GM12878 (cell line): ENCODE measurements around the gene PPP1CA. TPM values are rescaled to one million over a fixed set of nuclear protein-coding genes. Genes with fewer than 3 reads are reported as not detected.

ENCODE experiments used
- BHLHE40 ChIP-seq, 2 experiments: fragments of 450-650 bp in 1 of 2; IDR thresholded peaks; 2 replicates each; pipeline ENCODE4 v1.6.1; 2011 to 2017; ENCODE audit warnings: low read depth in 2 of 2, borderline replicate concordance in 1 of 2, improper control_type of control experiment in 1 of 2, low read length in 1 of 2, mild to moderate bottlenecking in 1 of 2
- CBFB ChIP-seq: IDR thresholded peaks from 2 replicates; pipeline ENCODE4 v1.6.1; 2016; ENCODE audit warnings: antibody characterized with exemption, low read depth
- CHD1 ChIP-seq: IDR thresholded peaks from 2 replicates; pipeline ENCODE4 v1.6.1; 2012; ENCODE audit warnings: low read depth, low read length, improper control_type of control experiment
- CREM ChIP-seq: IDR thresholded peaks from 2 replicates; pipeline ENCODE4 v1.6.1; 2014; ENCODE audit warnings: antibody characterized with exemption, low read depth
- HDAC2 ChIP-seq: fragments of 200-600 bp; sonication (generic); IDR thresholded peaks from 2 replicates; pipeline ENCODE4 v1.6.1; 2017
- NR2F1 ChIP-seq: fragments of 450-650 bp; conservative IDR thresholded peaks from 2 replicates; pipeline ENCODE4 v1.6.1; 2017; ENCODE audit warnings: mild to moderate bottlenecking
- POLR2A ChIP-seq: IDR thresholded peaks from 2 replicates; pipeline ENCODE4 v1.6.1; 2011; ENCODE audit warnings: low read depth, mild to moderate bottlenecking, low read length
- RAD21 ChIP-seq: IDR thresholded peaks from 2 replicates; pipeline ENCODE4 v1.6.1; 2011; ENCODE audit warnings: mild to moderate bottlenecking, low read depth, low read length, moderate library complexity; ENCODE audit not compliant: insufficient read depth
- RB1 ChIP-seq: fragments of 450-650 bp; formaldehyde crosslinking; IDR thresholded peaks from 2 replicates; pipeline ENCODE4 v1.6.1; 2017; ENCODE audit warnings: mild to moderate bottlenecking, borderline replicate concordance
- RBBP5 ChIP-seq: fragments of 200-600 bp; sonication (generic); conservative IDR thresholded peaks from 2 replicates; pipeline ENCODE4 v1.6.1; 2016
- RFX5 ChIP-seq: IDR thresholded peaks from 2 replicates; pipeline ENCODE4 v1.6.1; 2011; ENCODE audit warnings: low read depth, low read length, improper control_type of control experiment
- SIN3A ChIP-seq: IDR thresholded peaks from 2 replicates; pipeline ENCODE4 v1.6.1; 2012; ENCODE audit warnings: low read depth, low read length, improper control_type of control experiment
- SP1 ChIP-seq: IDR thresholded peaks from one replicate; pipeline ENCODE4 v1.6.1; 2011; ENCODE audit warnings: low read depth, low read length
- SRF ChIP-seq, 2 experiments: IDR thresholded peaks; 2 replicates each; pipeline ENCODE4 v1.6.1; 2011; ENCODE audit warnings: low read depth in 2 of 2, low read length in 2 of 2, mild to moderate bottlenecking in 1 of 2, moderate library complexity in 1 of 2
- TAF1 ChIP-seq: IDR thresholded peaks from 2 replicates; pipeline ENCODE4 v1.6.1; 2011; ENCODE audit warnings: mild to moderate bottlenecking, low read depth, low read length, borderline replicate concordance
- ZNF274 ChIP-seq: IDR thresholded peaks from one replicate; pipeline ENCODE4 v1.8.0; 2011; ENCODE audit not compliant: insufficient read length, insufficient read depth
- polyA plus RNA-seq, 11 experiments: library from polyadenylated mRNA; depleted of rRNA in 4 of 11; unstranded in 6 of 11; stranded (reverse) in 5 of 11; fragments of >200 nt; fragmentation: Nextera tagmentation in 4 of 11; fragmentation: Illumina TruSeq in 1 of 11; extraction: Ambion mirVana in 4 of 11; extraction: Trizol in 1 of 11; gene quantifications; 1 replicate in 1 of 11; 2 replicates in 10 of 11; pipeline versions ENCODE4 v1.2.1 to v1.2.3, GENCODE V29; 2011 to 2016; ENCODE audit warnings: inconsistent platforms in 2 of 11, missing spikeins in 2 of 11, low read depth in 1 of 11
- total RNA-seq, 4 experiments: library from RNA; depleted of rRNA in 3 of 4; stranded (reverse); fragments of >200 nt in 3 of 4; fragmentation: Illumina TruSeq in 1 of 4; extraction: Trizol in 1 of 4; gene quantifications; 2 replicates each; pipeline versions ENCODE4 v1.2.1 to v1.2.3, GENCODE V29; 2013 to 2021
- TF ChIP-seq, protein P1 (sequence below): fragments of 450-650 bp; IDR thresholded peaks from 2 replicates; pipeline ENCODE4 v1.6.1; 2017; ENCODE audit warnings: mild to moderate bottlenecking, moderate library complexity
- TF ChIP-seq, protein P2 (sequence below): fragments of 450-650 bp; IDR thresholded peaks from 2 replicates; pipeline ENCODE4 v1.6.1; 2017; ENCODE audit warnings: mild to moderate bottlenecking
- TF ChIP-seq, protein P3 (sequence below): fragments of 450-650 bp; IDR thresholded peaks from 2 replicates; pipeline ENCODE4 v1.6.1; 2018; ENCODE audit warnings: mild to moderate bottlenecking, low read depth, moderate library complexity; ENCODE audit not compliant: partially characterized antibody
- TF ChIP-seq, protein P4 (sequence below): fragments of 450-650 bp; IDR thresholded peaks from 2 replicates; pipeline ENCODE4 v1.6.1; 2018; ENCODE audit warnings: borderline replicate concordance, mild to moderate bottlenecking; ENCODE audit not compliant: partially characterized antibody

PPP1CA gene
- total and polyA plus RNA-seq, 10 of the 15 experiments (the other 5 are each of a cell fraction or from before 2014, with no cell fraction given) = 26.4 to 458 (median 240) TPM

DNA sequence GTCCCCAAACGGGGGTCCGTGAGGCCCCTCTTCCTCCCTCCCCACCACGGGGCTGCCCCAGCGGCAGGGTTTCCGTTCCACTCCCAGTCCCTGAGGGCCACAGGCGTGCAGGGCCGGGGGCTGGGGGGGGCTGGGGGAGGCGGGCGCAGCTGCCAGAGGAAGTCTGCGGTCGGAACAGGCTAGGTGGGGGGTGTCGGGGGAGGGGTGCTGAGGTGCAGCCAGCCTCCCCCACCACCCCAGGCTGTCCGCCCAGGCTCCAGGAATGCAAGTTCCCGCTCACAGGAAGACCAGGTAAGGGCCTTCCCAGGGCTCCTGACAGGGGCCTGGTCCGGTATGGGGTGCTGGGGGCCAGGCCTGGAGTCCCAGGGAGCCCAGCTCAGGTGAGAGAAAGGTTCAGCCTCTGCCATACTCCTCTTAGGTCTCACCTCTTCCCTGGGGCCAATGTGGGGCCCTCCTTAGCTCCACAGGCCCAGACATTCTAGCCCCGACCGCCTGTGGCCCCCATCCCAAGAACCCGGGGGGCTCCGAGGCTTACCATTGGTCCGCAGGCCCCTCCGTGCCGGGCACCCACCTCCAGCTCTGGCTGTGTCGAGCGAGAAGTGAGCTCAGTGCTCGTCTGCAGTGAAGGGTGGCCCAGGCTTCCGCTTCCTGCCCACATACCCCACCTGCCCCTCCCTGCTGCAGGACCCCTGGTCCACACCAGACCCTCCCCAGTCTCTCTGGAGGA is 35.6 kb upstream of the PPP1CA start, which contains the start of gene PTPRCAP (continued):
- TF ChIP-seq, protein P1, sequence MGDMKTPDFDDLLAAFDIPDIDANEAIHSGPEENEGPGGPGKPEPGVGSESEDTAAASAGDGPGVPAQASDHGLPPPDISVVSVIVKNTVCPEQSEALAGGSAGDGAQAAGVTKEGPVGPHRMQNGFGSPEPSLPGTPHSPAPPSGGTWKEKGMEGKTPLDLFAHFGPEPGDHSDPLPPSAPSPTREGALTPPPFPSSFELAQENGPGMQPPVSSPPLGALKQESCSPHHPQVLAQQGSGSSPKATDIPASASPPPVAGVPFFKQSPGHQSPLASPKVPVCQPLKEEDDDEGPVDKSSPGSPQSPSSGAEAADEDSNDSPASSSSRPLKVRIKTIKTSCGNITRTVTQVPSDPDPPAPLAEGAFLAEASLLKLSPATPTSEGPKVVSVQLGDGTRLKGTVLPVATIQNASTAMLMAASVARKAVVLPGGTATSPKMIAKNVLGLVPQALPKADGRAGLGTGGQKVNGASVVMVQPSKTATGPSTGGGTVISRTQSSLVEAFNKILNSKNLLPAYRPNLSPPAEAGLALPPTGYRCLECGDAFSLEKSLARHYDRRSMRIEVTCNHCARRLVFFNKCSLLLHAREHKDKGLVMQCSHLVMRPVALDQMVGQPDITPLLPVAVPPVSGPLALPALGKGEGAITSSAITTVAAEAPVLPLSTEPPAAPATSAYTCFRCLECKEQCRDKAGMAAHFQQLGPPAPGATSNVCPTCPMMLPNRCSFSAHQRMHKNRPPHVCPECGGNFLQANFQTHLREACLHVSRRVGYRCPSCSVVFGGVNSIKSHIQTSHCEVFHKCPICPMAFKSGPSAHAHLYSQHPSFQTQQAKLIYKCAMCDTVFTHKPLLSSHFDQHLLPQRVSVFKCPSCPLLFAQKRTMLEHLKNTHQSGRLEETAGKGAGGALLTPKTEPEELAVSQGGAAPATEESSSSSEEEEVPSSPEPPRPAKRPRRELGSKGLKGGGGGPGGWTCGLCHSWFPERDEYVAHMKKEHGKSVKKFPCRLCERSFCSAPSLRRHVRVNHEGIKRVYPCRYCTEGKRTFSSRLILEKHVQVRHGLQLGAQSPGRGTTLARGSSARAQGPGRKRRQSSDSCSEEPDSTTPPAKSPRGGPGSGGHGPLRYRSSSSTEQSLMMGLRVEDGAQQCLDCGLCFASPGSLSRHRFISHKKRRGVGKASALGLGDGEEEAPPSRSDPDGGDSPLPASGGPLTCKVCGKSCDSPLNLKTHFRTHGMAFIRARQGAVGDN = peak; percentile 58; the same call in 1 of the 2 replicates
- TF ChIP-seq BHLHE40 (IDR thresholded peaks at IDR 0.05; ENCODE audit: borderline replicate concordance in 1 of 2, low read depth in 2 of 2, low read length in 1 of 2) (peak; percentile 28 to 55; a peak in 3 of 4 replicates), RB1 (peak; percentile 43; the same call in 1 of the 2 replicates), CREM (peak; percentile 13; the same call in 1 of the 2 replicates), POLR2A (peak; percentile 94), CBFB (peak; percentile 50), ZNF274 (no peak), NR2F1 (peak; percentile 19; the same call in 1 of the 2 replicates), RBBP5 (no peak), TAF1 (peak; percentile 96), HDAC2 (no peak), SIN3A (no peak), SP1 (peak; percentile 56), RAD21 (no peak), SRF (IDR thresholded peaks at IDR 0.05; ENCODE audit: low read depth in 2 of 2, low read length in 2 of 2) (no peak), CHD1 (peak; percentile 35), RFX5 (no peak)
- TF ChIP-seq, protein P2, sequence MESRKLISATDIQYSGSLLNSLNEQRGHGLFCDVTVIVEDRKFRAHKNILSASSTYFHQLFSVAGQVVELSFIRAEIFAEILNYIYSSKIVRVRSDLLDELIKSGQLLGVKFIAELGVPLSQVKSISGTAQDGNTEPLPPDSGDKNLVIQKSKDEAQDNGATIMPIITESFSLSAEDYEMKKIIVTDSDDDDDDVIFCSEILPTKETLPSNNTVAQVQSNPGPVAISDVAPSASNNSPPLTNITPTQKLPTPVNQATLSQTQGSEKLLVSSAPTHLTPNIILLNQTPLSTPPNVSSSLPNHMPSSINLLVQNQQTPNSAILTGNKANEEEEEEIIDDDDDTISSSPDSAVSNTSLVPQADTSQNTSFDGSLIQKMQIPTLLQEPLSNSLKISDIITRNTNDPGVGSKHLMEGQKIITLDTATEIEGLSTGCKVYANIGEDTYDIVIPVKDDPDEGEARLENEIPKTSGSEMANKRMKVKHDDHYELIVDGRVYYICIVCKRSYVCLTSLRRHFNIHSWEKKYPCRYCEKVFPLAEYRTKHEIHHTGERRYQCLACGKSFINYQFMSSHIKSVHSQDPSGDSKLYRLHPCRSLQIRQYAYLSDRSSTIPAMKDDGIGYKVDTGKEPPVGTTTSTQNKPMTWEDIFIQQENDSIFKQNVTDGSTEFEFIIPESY = no peak
- TF ChIP-seq, protein P3, sequence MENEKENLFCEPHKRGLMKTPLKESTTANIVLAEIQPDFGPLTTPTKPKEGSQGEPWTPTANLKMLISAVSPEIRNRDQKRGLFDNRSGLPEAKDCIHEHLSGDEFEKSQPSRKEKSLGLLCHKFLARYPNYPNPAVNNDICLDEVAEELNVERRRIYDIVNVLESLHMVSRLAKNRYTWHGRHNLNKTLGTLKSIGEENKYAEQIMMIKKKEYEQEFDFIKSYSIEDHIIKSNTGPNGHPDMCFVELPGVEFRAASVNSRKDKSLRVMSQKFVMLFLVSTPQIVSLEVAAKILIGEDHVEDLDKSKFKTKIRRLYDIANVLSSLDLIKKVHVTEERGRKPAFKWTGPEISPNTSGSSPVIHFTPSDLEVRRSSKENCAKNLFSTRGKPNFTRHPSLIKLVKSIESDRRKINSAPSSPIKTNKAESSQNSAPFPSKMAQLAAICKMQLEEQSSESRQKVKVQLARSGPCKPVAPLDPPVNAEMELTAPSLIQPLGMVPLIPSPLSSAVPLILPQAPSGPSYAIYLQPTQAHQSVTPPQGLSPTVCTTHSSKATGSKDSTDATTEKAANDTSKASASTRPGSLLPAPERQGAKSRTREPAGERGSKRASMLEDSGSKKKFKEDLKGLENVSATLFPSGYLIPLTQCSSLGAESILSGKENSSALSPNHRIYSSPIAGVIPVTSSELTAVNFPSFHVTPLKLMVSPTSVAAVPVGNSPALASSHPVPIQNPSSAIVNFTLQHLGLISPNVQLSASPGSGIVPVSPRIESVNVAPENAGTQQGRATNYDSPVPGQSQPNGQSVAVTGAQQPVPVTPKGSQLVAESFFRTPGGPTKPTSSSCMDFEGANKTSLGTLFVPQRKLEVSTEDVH = no peak
- TF ChIP-seq, protein P4, sequence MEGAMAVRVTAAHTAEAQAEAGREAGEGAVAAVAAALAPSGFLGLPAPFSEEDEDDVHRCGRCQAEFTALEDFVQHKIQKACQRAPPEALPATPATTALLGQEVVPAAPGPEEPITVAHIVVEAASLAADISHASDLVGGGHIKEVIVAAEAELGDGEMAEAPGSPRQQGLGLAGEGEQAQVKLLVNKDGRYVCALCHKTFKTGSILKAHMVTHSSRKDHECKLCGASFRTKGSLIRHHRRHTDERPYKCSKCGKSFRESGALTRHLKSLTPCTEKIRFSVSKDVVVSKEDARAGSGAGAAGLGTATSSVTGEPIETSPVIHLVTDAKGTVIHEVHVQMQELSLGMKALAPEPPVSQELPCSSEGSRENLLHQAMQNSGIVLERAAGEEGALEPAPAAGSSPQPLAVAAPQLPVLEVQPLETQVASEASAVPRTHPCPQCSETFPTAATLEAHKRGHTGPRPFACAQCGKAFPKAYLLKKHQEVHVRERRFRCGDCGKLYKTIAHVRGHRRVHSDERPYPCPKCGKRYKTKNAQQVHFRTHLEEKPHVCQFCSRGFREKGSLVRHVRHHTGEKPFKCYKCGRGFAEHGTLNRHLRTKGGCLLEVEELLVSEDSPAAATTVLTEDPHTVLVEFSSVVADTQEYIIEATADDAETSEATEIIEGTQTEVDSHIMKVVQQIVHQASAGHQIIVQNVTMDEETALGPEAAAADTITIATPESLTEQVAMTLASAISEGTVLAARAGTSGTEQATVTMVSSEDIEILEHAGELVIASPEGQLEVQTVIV = no peak
